Measurements from ENCODE around the gene MYCBPAP.

MYCBPAP gene

GRCh38 chr17:50558581-50558940 lies 50.3 kb downstream of the MYCBPAP start:
- no peak for TF ChIP-seq CTCF (IDR thresholded peaks at IDR 0.05; ENCODE audit: borderline replicate concordance, insufficient read depth, low read depth, low read length)
- no peak overlapping the region for H3K4me3 ChIP-seq (ENCODE audit: low read depth, low read length)

- TF ChIP-seq CTCF (IDR thresholded peaks at IDR 0.05; ENCODE audit: borderline replicate concordance, insufficient read depth, low read depth, low read length), result no peak
Observed at GRCh38 chr17:50558941-50559614, 50.8 kb downstream of the MYCBPAP start.

GRCh38 chr17:50559674-50560184 lies 51.5 kb downstream of the MYCBPAP start:
- H3K4me3 ChIP-seq (ENCODE audit: low read depth, low read length), result no peak overlapping the region
- no peak for TF ChIP-seq CTCF (IDR thresholded peaks at IDR 0.05; ENCODE audit: borderline replicate concordance, insufficient read depth, low read depth, low read length)

More at GRCh38 chr17:50558941-50559614, 50.8 kb downstream of the MYCBPAP start:
- no peak overlapping the region for H3K4me3 ChIP-seq (ENCODE audit: low read depth, low read length)

GRCh38 chr17:50560185-50560824 lies 52.1 kb downstream of the MYCBPAP start, which contains the start of gene CACNA1G:
TSS of gene CACNA1G (plus strand) at chr17:50560715. CDS start at chr17:50561460, 745 bp downstream.
- H3K4me3 ChIP-seq (ENCODE audit: low read depth, low read length), result peak within 1 kb of the TSS; percentile 26
- TF ChIP-seq CTCF (IDR thresholded peaks at IDR 0.05; ENCODE audit: borderline replicate concordance, insufficient read depth, low read depth, low read length), result no peak

- no peak for TF ChIP-seq CTCF (IDR thresholded peaks at IDR 0.05; ENCODE audit: borderline replicate concordance, insufficient read depth, low read depth, low read length)
Observed at GRCh38 chr17:50560931-50561745, 52.9 kb downstream of the MYCBPAP start.

GRCh38 chr17:50561746-50562141 lies 53.5 kb downstream of the MYCBPAP start:
- no peak for TF ChIP-seq CTCF (IDR thresholded peaks at IDR 0.05; ENCODE audit: borderline replicate concordance, insufficient read depth, low read depth, low read length)
- H3K4me3 ChIP-seq (ENCODE audit: low read depth, low read length), result no peak overlapping the region

More at GRCh38 chr17:50560931-50561745, 52.9 kb downstream of the MYCBPAP start:
- H3K4me3 ChIP-seq (ENCODE audit: low read depth, low read length), result peak overlapping the region; percentile 26

All from GM12875 (cell line).